T-helper 1 cell (primary cell): Measurements from ENCODE around the gene PDLIM4.

Experiments used
- DNase-seq, 5 donors: peaks; one replicate each; pipeline ENCODE4 v3.0.0-alpha.2; 2012 to 2020

PDLIM4 gene

GRCh38 chr5:132313961-132314432 lies 56.5 kb downstream of the PDLIM4 start:
- DNase-seq: no peak

DNA sequence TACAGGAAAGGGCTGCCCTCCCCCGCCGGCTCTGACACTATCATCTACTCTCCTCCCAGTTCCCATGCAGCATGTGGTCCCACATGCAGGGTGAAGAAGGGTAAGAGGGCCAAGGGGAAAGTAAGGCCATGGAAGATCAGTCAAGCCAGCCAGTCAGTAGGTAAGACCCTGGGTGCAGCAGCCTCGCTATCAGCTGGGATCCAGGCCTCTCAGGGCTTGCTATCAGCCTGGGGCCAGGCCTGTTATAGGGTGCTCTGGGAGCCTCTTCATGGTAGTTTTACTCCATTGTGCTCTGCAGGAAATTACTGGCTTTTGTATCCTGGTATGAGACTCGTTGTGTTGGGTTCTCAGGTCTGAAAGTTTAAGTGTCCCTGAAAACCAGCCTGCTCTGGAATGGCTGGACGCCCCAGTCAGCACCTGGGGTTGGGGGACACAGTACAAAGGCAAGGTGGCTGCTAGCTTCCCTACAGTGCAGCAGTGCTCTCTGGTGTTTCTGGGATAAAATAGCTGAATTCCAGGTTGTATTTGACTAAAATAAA lies 58.1 kb downstream of the PDLIM4 start:
- DNase-seq: no peak

DNA sequence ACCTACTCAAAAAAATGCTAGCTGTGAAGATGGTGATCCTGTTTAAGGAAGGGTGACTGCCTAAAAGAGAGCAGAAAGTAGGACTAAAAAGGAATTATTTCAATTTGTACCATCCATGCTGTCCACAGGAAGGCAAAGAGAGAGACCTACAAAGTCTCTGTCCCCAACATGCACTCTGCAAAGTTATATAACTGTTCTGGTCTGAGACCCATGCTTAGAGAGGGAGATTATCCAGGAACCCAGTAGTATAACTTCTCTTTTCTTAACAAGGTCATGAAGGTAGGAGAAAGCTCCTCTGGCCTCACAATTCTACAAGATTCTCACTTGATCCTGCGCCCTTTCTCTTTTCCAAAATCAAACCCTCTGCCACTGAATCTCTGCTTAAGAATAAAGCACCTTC lies 62.5 kb downstream of the PDLIM4 start:
- DNase-seq: no peak

- no peak for DNase-seq
Observed at GRCh38 chr5:132321109-132321721, 63.7 kb downstream of the PDLIM4 start.

GRCh38 chr5:132322266-132322665 lies 64.8 kb downstream of the PDLIM4 start:
- DNase-seq: no peak
